Measurements from ENCODE around the gene VMA21.

The VMA21 gene

DNA sequence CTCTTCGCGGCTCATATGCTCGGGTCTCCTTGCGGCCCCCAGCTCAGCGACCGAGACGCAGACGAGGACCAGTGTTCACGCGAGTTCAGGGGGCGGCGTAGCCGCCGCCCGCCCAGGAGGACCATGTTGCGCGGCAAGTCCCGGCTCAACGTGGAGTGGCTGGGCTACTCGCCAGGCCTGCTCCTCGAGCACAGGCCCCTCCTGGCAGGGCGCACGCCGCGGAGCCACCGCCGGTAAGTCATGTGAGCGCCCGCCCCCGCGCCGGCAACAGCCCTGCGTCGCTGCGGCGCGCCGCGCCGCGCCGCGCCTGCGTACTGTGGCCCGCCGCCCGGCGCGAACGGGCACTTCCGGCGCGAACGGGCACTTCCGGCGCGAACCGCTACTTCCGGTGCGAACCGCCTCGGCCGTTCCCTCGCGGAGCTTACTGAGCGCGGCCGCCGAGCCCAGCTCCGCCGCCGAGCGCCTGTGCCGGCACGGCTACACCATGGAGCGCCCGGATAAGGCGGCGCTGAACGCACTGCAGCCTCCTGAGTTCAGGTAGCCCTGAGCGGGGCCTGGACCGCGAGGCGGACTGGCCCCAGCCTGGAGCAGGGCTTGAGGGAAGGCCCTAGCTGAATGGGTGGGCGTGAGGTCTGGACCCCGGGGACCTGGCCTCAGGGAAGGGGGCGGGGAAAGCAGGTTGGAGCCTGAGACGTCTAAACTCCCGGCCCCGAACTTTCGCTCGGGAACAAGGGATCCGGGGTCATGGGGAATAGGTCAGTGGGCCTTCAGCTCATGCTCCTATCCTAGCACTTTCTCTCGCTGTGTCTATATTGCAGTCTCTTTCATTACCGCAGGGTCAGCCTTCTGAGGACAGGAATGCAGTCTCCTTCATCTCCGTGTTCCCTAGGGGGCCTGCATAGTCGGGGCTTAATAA is at the start of gene VMA21:
TSS of gene VMA21 (plus strand) at position 382 of the 916 bp plus-strand sequence. CDS start at position 485, 103 bp downstream.
- DNase-seq (ENCODE audit: low spot score): peak; percentile 89
- peak within 1 kb of the TSS; percentile 84 to 90 for H3K27ac ChIP-seq
- TF ChIP-seq, protein P1, sequence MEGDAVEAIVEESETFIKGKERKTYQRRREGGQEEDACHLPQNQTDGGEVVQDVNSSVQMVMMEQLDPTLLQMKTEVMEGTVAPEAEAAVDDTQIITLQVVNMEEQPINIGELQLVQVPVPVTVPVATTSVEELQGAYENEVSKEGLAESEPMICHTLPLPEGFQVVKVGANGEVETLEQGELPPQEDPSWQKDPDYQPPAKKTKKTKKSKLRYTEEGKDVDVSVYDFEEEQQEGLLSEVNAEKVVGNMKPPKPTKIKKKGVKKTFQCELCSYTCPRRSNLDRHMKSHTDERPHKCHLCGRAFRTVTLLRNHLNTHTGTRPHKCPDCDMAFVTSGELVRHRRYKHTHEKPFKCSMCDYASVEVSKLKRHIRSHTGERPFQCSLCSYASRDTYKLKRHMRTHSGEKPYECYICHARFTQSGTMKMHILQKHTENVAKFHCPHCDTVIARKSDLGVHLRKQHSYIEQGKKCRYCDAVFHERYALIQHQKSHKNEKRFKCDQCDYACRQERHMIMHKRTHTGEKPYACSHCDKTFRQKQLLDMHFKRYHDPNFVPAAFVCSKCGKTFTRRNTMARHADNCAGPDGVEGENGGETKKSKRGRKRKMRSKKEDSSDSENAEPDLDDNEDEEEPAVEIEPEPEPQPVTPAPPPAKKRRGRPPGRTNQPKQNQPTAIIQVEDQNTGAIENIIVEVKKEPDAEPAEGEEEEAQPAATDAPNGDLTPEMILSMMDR (IDR thresholded peaks at IDR 0.05): no peak
- H3K4me3 ChIP-seq: peak within 1 kb of the TSS; percentile 79

DNA sequence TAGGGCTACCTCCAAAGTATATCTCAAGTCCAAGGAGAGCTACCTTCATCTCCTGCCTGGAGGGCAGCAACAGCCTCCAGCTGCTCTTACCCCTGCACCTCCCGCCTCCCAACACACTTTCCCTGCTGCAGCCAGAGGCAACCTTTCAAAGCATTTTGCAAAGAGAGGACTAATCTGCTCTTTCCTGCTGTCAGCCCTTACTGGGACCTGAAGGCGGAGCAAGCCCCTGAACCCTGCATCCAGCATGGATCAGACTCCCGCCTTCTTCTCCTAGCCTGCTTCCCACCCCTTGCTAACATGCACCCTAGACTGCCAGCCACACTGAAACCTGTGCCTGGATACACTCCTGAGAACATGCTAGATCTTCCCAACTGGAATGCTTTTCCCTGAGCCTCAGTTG is 37.7 kb upstream of the VMA21 start:
- TF ChIP-seq, protein P1 (IDR thresholded peaks at IDR 0.05): no peak
- DNase-seq (ENCODE audit: low spot score): no peak
- no peak overlapping the region for H3K4me3 ChIP-seq
- no peak overlapping the region for H3K27ac ChIP-seq

- Histone ChIP-seq H3K27ac (no peak overlapping the region), H3K4me3 (no peak overlapping the region)
- TF ChIP-seq, protein P1 (IDR thresholded peaks at IDR 0.05): peak; percentile 22
- no peak for DNase-seq (ENCODE audit: low spot score)
Measured at GRCh38 chrX:151359931-151360871, 36.8 kb upstream of the VMA21 start.

- Histone ChIP-seq H3K4me3 (no peak overlapping the region), H3K27ac (no peak overlapping the region)
- DNase-seq (ENCODE audit: low spot score): no peak
- TF ChIP-seq, protein P1 (IDR thresholded peaks at IDR 0.05): no peak
Measured at GRCh38 chrX:151363316-151363715, 33.7 kb upstream of the VMA21 start.

- H3K27ac ChIP-seq: no peak overlapping the region
- no peak for DNase-seq (ENCODE audit: low spot score)
- TF ChIP-seq, protein P1 (IDR thresholded peaks at IDR 0.05): no peak
- H3K4me3 ChIP-seq: no peak overlapping the region
Measured at GRCh38 chrX:151365579-151365978, 31.4 kb upstream of the VMA21 start.

- Histone ChIP-seq H3K4me3 (no peak overlapping the region), H3K27ac (no peak overlapping the region)
- TF ChIP-seq, protein P1 (IDR thresholded peaks at IDR 0.05): no peak
- DNase-seq (ENCODE audit: low spot score): no peak
Measured at GRCh38 chrX:151370906-151371305, 26.1 kb upstream of the VMA21 start.

Measured in coronary artery (tissue), 2 donors.